Peyer's patch (tissue), 4 donors: Measurements from ENCODE around the gene SPNS3.

Experiments used
- POLR2A ChIP-seq, 2 donors: fragments of 450-650 bp; IDR thresholded peaks; one replicate each; pipeline ENCODE4 v1.5.1; 2017; ENCODE audit warnings: antibody characterized with exemption in 2 of 2, mild to moderate bottlenecking in 2 of 2, moderate library complexity in 2 of 2
- TF ChIP-seq, protein P1 (sequence below), 6 experiments: fragments of 450-650 bp in 4 of 6; fragments of 200-600 bp in 2 of 6; sonication (generic) in 1 of 6; IDR thresholded peaks; one replicate each; pipeline ENCODE4 v1.5.1; 2017 to 2019; ENCODE audit warnings: antibody characterized with exemption in 6 of 6, mild to moderate bottlenecking in 3 of 6, moderate library complexity in 1 of 6

DNA sequence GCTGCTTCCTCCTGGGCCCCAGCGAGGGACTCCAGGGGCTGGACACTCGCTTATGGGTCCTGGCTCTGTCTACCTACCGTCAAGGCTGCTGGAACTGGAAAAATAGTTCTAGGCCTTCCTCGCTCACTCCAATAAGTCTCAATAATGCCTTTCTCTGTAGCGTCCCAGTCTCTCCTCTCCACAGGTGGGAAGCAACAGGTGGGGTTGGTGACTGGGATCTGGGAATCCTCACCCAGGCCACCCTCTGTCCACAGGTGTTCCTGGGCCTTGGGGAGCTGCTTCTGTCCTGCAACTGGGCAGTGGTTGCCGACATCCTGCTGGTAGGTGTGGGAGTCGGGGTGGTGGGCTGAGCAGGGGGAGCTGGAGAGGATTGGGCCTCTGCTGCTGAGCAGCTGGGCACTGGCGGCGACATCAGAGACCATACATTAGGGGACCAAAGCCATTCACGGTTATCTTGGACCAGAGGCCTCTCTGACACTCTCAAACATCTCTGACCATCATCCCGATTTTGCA, 44.6 kb downstream of the SPNS3 start:
- TF ChIP-seq, protein P1, sequence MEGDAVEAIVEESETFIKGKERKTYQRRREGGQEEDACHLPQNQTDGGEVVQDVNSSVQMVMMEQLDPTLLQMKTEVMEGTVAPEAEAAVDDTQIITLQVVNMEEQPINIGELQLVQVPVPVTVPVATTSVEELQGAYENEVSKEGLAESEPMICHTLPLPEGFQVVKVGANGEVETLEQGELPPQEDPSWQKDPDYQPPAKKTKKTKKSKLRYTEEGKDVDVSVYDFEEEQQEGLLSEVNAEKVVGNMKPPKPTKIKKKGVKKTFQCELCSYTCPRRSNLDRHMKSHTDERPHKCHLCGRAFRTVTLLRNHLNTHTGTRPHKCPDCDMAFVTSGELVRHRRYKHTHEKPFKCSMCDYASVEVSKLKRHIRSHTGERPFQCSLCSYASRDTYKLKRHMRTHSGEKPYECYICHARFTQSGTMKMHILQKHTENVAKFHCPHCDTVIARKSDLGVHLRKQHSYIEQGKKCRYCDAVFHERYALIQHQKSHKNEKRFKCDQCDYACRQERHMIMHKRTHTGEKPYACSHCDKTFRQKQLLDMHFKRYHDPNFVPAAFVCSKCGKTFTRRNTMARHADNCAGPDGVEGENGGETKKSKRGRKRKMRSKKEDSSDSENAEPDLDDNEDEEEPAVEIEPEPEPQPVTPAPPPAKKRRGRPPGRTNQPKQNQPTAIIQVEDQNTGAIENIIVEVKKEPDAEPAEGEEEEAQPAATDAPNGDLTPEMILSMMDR (IDR thresholded peaks at IDR 0.05), result no peak
- TF ChIP-seq POLR2A (IDR thresholded peaks at IDR 0.05), result no peak
